Right ventricle myocardium inferior (tissue), 1 donor: ENCODE data around the gene XPNPEP3. TPM values are rescaled to one million over a fixed set of nuclear protein-coding genes. Genes with fewer than 3 reads are reported as not detected.

Source experiments
- ATAC-seq: fragments of 200-7000 bp; cut with Tn5 transposase; one replicate; pipeline ENCODE4 v1.9.1; 2020; ENCODE audit warnings: mild to moderate bottlenecking, moderate library complexity
- DNase-seq: peaks from one replicate; pipeline ENCODE4 v3.0.0; 2021; ENCODE audit errors: missing footprints
- intact Hi-C: fragments of 100-400 bp; cut with DNase I; formaldehyde crosslinking; loops from one replicate; pipeline ENCODE4 v1.11.0; 2022
- microRNA-seq: library from miRNA; unstranded; fragments of <30 nt; microRNA quantifications from one replicate; pipeline ENCODE4 v1.2.0, GENCODE V29; 2020
- total RNA-seq: library from RNA; stranded (reverse); fragmentation: NEBNext Ultra II Directional; extraction: Animal tissue kit (Norgen Biotek cat#: 25700); gene quantifications from one replicate; pipeline ENCODE4 v1.2.1, GENCODE V29; 2021
- donor health status: DM: no; HTN: yes; CAD: no; lungs with severe emphysema.

The XPNPEP3 gene
- total RNA-seq, 1 donor from 2014 or later: 23.7 TPM

GRCh38 chr22:40966726-40967085 is 109.8 kb downstream of the XPNPEP3 start:
- ATAC-seq: no peak
- intact Hi-C loops: no loop called here
- DNase-seq: no peak

GRCh38 chr22:40967111-40967760 is 110.3 kb downstream of the XPNPEP3 start:
- ATAC-seq (no peak), DNase-seq (no peak)

GRCh38 chr22:40972587-40972986 is 115.6 kb downstream of the XPNPEP3 start:
- DNase-seq (no peak), ATAC-seq (no peak)
- intact Hi-C loops: no loop called here

More at GRCh38 chr22:40967111-40967760, 110.3 kb downstream of the XPNPEP3 start:
- intact Hi-C loops: no loop called here

GRCh38 chr22:40973144-40973543 is 116.2 kb downstream of the XPNPEP3 start:
- DNase-seq (no peak), ATAC-seq (no peak)
- intact Hi-C loops: no loop called here

GRCh38 chr22:40975366-40975765 is 118.4 kb downstream of the XPNPEP3 start:
- intact Hi-C loops: no loop called here
- no peak for ATAC-seq
- DNase-seq: no peak

- no peak for DNase-seq
- intact Hi-C loops: no loop called here
- no peak for ATAC-seq
Measured at GRCh38 chr22:40976866-40977700, 120.1 kb downstream of the XPNPEP3 start.

- DNase-seq (no peak), ATAC-seq (no peak)
- intact Hi-C loops: no loop called here
Measured at GRCh38 chr22:40979198-40979597, 122.2 kb downstream of the XPNPEP3 start.

GRCh38 chr22:40979871-40980270 is 122.9 kb downstream of the XPNPEP3 start:
- intact Hi-C loops: no loop called here
- no peak for DNase-seq
- no peak for ATAC-seq

Small RNA genes lying within 50 kb of the gene (microRNA-seq; reads per million reads assigned to microRNA genes)
- gene MIR4766: not detected

Other genes with a start within 250 kb of the XPNPEP3 start
- 26.7 TPM for gene MRTFA, start 220.4 kb upstream of the XPNPEP3 start, total RNA-seq
- 1.2 TPM for gene MCHR1, start 177.7 kb upstream of the XPNPEP3 start, total RNA-seq
- gene SLC25A17, start 37.8 kb upstream of the XPNPEP3 start, total RNA-seq: 3.1 TPM
- 197 TPM for gene ST13, start 509 bp upstream of the XPNPEP3 start, total RNA-seq
- gene DNAJB7, start 5.0 kb downstream of the XPNPEP3 start, total RNA-seq: not detected
- gene RBX1, start 94.2 kb downstream of the XPNPEP3 start, total RNA-seq: 74.1 TPM
- 27.8 TPM for gene EP300, start 235.4 kb downstream of the XPNPEP3 start, total RNA-seq